ENCODE results near the gene WDR72. TPM values are rescaled to one million over a fixed set of nuclear protein-coding genes. Genes with fewer than 3 reads are reported as not detected.

WDR72 gene
- total RNA-seq, 2 donors from 2014 or later: 5.4 to 9.2 TPM

DNA sequence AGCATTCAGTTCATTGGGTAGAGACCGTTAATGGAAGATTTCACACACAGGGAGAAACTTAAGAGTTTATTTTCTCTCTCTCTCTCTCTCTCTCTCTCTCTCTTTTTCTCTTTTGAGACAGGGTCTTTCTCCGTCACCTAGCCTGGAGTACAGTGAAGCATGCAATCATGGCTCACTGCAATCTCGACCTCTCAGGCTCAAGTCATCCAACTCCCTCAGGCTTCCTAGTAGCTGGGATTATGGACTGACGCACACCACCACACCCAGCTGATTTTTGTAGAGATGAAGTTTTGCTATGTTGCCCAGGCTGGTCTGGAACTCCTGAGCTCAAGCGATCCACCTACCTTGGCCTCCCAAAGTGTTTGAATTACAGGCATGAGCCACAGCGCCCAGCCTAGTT lies 1.6 kb downstream of the WDR72 start:
- no peak for TF ChIP-seq POLR2A (IDR thresholded peaks at IDR 0.05)
- no peak for TF ChIP-seq CTCF (IDR thresholded peaks at IDR 0.05)
- H3K9me3 ChIP-seq: no peaks in the 10 kb centered on the region
- WGBS, 2 donors: 91 to 93% methylated on average over 6 of the region's 6 CpGs
- intact Hi-C loops (cut with DNase I): no loop called here
- DNase-seq (no peak), ATAC-seq (no peak)
- H3K27me3 ChIP-seq: no peaks in the 10 kb centered on the region
- no peak overlapping the region for H3K27ac ChIP-seq
- H3K36me3 ChIP-seq (replicated peaks in 1 of 2; ENCODE audit: insufficient read depth in 1 of 2, low read depth in 2 of 2): no peaks in the 10 kb centered on the region
- H3K4me3 ChIP-seq: no peak overlapping the region
- H3K4me1 ChIP-seq: no peaks in the 10 kb centered on the region

DNA sequence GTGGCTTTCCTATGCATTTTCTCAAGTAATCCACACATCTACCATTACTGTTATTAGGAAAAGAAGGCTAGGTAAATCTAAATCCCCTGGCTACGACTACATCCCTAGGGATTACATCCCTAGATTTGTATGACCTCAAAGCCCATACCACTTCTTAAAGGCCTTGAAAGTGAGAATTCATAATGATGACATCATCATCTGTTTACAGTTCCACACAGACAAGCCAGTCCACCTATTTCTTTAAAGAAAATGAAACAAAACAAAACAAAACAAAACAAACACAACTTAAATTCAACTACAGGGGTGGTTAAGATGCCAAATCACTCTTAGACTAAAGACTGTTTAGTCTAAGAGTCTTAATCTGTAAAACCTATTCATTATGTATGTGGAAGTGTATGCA lies 5.7 kb downstream of the WDR72 start:
- H3K4me3 ChIP-seq: no peak overlapping the region
- no peaks in the 10 kb centered on the region for H3K9me3 ChIP-seq
- DNase-seq (no peak), ATAC-seq (no peak)
- no peak overlapping the region for H3K27ac ChIP-seq
- WGBS, 2 donors: 54 to 59% methylated on average over 1 of the region's 1 CpG
- H3K4me1 ChIP-seq: no peaks in the 10 kb centered on the region
- H3K36me3 ChIP-seq (replicated peaks in 1 of 2; ENCODE audit: insufficient read depth in 1 of 2, low read depth in 2 of 2): no peaks in the 10 kb centered on the region
- TF ChIP-seq CTCF (IDR thresholded peaks at IDR 0.05) (no peak), POLR2A (IDR thresholded peaks at IDR 0.05) (no peak)
- intact Hi-C loops (cut with DNase I): no loop called here
- no peaks in the 10 kb centered on the region for H3K27me3 ChIP-seq

DNA sequence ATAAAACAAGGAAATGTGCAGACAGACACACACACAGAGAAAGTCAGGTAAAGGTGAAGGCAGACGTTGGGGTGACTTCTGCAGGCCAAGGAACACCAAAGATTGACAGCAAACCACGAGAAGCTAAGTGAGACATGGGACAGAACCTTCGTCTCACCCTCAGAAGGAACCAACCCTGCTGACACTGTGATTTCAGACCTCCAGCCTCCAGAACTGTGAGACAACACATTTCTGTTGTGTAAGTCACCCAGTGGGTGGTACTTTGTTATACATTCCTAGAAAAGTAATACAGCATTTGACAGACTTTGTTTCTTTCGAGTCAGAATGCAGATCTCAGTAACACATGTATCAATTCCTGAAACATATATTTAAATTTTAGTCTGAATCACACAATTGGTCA lies 7.1 kb downstream of the WDR72 start:
- H3K9me3 ChIP-seq: no peaks in the 10 kb centered on the region
- 63 to 68% methylated on average over 4 of the region's 4 CpGs for WGBS, 2 donors
- no peaks in the 10 kb centered on the region for H3K36me3 ChIP-seq (replicated peaks in 1 of 2; ENCODE audit: insufficient read depth in 1 of 2, low read depth in 2 of 2)
- no peak for TF ChIP-seq POLR2A (IDR thresholded peaks at IDR 0.05)
- no peak for TF ChIP-seq CTCF (IDR thresholded peaks at IDR 0.05)
- ATAC-seq (no peak), DNase-seq (no peak)
- no peaks in the 10 kb centered on the region for H3K4me1 ChIP-seq
- H3K27ac ChIP-seq: no peak overlapping the region
- intact Hi-C loops (cut with DNase I): no loop called here
- no peaks in the 10 kb centered on the region for H3K27me3 ChIP-seq
- H3K4me3 ChIP-seq: no peak overlapping the region

DNA sequence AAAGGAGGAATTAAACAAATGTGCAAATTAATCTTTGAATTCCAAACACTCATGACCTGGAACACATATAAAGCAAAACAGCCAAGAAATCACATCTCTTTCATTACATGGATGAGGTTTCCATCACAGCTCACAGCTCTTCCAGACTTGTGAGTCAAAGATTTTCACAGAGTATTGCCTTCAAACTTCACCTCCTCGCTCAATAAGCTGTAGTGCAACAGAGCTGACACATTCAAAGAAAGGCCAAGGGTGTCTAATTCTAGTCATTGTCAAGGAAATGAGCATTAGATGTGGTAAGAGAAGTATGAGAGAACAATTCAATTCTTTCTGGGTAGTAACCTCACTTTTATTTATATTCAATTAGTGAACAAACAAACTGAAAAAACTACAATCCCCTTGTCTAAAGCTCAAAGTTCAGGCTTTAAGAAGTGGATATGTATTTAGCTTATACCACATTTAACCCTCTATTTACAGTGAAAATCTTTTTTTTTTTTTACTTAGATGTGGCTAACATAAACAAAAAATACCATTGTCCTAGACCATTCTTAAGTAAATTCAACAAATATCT lies 11.9 kb downstream of the WDR72 start:
- no peak for DNase-seq
- WGBS, 2 donors: 75 to 93% methylated on average over 1 of the region's 1 CpG
- ATAC-seq: no peak
- Histone ChIP-seq H3K9me3 (no peaks in the 10 kb centered on the region), H3K27me3 (no peaks in the 10 kb centered on the region), H3K4me3 (no peak overlapping the region), H3K4me1 (no peaks in the 10 kb centered on the region), H3K36me3 (replicated peaks in 1 of 2; ENCODE audit: insufficient read depth in 1 of 2, low read depth in 2 of 2) (no peaks in the 10 kb centered on the region), H3K27ac (no peak overlapping the region)
- intact Hi-C loops (cut with DNase I): no loop called here
- TF ChIP-seq CTCF (IDR thresholded peaks at IDR 0.05) (no peak), POLR2A (IDR thresholded peaks at IDR 0.05) (no peak)

- H3K36me3 ChIP-seq (replicated peaks in 1 of 2; ENCODE audit: insufficient read depth in 1 of 2, low read depth in 2 of 2): no peaks in the 10 kb centered on the region
- intact Hi-C loops (cut with DNase I): no loop called here
- no peaks in the 10 kb centered on the region for H3K4me1 ChIP-seq
- H3K27ac ChIP-seq: no peak overlapping the region
- no peak overlapping the region for H3K4me3 ChIP-seq
- DNase-seq: no peak
- 86 to 90% methylated on average over 3 of the region's 3 CpGs for WGBS, 2 donors
- ATAC-seq: no peak
- no peaks in the 10 kb centered on the region for H3K9me3 ChIP-seq
- no peak for TF ChIP-seq CTCF (IDR thresholded peaks at IDR 0.05)
- no peaks in the 10 kb centered on the region for H3K27me3 ChIP-seq
Observed at GRCh38 chr15:53746101-53746500, 13.4 kb downstream of the WDR72 start.

Measured in body of pancreas (tissue), 4 donors.